Bronchial epithelial cell (primary cell): ENCODE results near the gene ZNF239. TPM values are rescaled to one million over a fixed set of nuclear protein-coding genes. Genes with fewer than 3 reads are reported as not detected.

ENCODE experiments used
- total RNA-seq: library from RNA; depleted of rRNA; stranded (reverse); fragments of >200 nt; gene quantifications from 2 replicates; pipeline ENCODE4 v1.2.1, GENCODE V29; 2014

ZNF239 gene
- total RNA-seq, 1 donor from 2014 or later, result 2.6 TPM

Other genes starting within 250 kb of the ZNF239 start
- not detected in 2 replicates for gene FXYD4, start 203.0 kb downstream of the ZNF239 start, total RNA-seq
- 307 and 351 TPM in 2 replicates for gene HNRNPF, start 165.4 kb downstream of the ZNF239 start, total RNA-seq
- 2.1 and 3.2 TPM in 2 replicates for gene ZNF487, start 137.5 kb downstream of the ZNF239 start, total RNA-seq
- 2.4 and 4.7 TPM in 2 replicates for gene ZNF485, start 31.8 kb upstream of the ZNF239 start, total RNA-seq
- gene ZNF32, start 74.3 kb upstream of the ZNF239 start, total RNA-seq, result 20.5 and 35.7 TPM in 2 replicates